Brain pericyte (primary cell): ENCODE measurements around the gene OTUD1.

ENCODE experiments used
- DNase-seq: peaks from one replicate; pipeline ENCODE4 v3.0.0-alpha.2; 2012; ENCODE audit warnings: low read depth, low spot score

OTUD1 gene

DNA sequence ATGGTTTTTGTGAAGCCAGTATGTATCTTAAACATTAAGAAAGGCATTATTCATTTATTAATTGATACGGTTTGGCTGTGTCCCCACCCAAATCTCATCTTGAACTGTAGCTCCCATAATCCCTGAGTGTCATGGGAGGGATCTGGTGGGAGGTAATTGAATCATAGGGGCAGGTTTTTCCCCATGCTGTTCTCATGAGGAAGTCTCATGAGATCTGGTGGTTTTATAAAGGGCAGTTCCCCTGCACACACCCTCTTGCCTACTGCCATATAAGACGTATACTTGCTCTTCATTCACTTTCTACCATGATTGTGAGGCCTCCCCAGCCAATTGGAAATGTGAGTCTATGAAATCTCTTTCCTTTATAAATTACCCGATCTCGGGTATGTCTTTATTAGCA, 28.1 kb downstream of the OTUD1 start:
- no peak for DNase-seq

DNA sequence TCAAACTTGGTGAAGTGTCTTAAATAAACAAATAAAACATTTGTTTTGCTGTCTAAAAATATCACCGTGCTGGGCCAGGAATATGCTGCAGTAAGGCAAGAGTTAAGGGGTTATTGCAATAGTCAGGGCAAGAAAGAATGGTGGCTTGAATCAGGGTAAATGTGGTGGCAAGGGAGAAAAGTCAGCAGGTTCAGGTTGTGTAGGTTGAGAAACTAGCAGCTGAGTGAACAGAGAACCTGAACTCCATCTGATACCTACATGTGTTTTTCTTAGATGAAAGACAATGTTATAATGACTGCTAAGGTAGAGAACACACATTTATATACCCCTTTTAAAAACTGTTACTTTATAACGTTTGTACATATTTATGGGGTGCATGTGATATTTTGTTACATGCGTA, 28.7 kb downstream of the OTUD1 start:
- DNase-seq = no peak

DNA sequence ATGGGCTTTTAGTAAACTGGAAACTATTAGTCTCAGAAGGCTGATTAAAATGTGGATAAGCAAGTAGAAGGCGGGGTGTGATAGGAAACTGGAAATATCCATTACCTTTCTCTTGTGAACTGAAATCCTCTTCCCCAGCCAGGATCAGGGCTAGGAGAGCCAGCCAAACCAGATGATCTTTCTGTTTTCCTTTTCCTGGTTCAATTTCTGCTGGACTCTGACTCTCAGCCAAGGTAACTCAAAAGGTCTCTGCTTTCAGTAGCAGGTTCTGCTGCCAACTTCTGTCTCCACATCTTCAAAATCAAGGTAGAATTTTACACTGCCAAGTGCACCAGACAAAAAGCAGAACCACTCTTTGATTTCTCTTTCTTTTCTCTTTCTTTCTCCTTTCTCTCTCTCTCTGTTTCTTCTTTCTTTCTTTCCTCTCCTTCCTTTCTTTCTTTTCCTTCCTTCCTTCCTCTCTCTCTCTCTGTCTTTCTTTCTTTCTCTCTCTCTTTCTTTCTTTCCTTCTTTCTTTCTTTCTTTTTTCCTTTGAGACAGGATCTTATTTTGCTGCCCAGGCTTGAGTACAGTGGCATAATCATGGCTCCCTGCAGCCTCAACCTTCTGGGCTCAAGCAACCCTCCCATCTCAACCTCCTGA, 30.8 kb downstream of the OTUD1 start:
- no peak for DNase-seq

DNA sequence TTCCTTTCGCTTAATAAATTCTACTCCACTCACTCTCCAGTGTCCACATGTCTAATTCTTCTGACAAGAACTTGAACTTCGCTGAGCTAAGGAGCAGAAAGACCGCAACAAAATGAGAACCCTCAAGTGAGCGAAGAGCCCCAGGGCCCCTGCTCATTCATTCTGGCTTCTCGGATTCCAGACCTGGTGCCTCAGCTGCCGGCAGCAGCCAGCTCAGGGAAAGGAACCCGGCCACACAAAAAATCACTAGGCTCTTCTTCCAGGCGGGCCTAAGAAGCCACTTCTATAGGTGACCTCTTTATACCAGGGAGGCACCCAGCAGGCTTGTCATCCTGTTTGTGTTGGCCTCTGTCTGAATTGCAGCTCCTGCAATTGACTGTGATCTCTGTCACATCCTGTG, 33.3 kb downstream of the OTUD1 start:
- no peak for DNase-seq

DNA sequence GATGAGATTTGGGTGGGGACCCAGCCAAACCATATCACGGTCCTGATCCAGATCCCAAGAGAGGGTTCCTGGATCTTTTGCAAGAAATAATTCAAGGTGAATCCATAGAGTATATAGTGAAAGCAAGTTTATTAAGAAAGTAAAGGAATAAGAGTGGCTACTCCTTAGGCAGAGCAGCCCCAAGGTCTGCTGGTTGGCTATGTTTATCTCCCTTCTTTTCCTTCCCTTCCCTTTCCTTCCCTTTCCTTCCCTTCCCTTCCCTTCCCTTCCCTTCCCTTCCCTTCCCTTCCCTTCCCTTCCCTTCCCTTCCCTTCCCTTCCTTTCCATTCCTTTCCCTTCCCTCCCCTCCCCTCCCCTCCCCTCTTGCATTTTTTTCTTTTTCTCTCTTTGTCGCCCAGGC, 35.2 kb downstream of the OTUD1 start:
- no peak for DNase-seq

DNA sequence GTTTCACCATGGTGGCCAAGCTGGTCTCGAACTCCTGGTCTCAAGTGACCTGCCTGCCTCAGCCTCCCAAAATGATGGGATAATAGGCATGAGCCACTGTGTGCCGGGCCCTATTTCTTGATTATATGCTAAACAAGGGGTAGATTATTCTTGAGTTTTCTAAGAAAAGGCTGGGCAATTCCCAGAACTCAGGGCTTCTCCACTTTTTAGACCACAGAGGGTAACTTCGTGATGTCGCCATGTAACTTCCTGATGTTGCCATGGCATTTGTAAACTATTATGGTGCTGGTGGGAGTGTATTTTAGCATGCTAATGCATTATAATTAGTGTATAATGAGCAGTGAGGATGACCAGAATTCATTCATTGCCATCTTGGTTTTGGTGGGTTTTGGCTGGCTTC, 35.8 kb downstream of the OTUD1 start:
- no peak for DNase-seq

DNA sequence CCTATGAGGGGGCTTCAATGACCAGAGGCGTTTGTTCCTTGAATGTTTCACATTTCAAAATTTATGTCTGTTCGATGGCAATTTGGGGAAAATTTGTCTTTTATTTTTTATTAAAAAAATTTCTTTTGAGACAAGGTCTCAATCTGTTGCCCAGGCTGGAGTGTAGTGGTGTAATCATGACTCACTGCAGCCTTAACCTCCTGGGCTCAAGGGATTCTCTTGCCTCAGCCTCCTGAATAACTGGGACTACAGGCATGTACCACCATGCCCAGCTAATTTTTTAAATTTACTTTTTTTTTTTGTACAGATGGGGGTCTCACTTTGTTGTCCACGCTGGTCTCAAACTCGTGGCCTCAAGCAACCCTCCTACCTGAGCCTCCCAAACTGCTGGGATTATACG, 39.7 kb downstream of the OTUD1 start:
- DNase-seq = no peak

DNA sequence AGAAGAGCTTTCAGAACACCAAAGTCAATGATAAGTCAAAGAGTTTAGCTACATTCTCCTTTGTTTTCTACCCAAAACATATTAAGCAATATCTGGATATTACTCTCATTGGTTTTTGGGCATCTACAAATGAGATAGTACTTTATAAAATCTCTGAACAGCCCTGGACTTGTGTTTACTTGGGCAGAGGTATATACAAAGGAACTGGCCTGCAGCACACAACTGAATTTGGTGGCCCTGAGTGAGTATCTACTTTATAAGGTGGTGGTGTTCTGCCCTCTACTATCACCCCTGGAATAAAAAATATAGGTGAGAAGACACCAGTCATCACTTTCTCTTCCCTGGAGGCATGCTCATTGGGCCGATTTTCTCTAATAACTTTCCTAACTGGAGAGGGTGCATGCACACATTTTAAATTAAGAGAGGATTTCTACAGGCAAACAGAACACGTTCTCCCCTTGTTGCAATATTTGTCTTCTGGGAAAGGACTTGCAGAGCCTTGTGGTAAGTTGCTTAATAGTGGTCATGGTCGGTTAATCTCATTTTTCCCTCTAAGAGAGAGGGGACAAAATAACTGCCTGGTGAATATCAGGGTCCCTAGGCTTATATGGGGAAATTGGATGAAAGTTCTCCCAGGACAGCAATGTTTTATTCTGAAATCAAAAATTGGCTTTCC, 41.1 kb downstream of the OTUD1 start:
- DNase-seq = no peak

DNA sequence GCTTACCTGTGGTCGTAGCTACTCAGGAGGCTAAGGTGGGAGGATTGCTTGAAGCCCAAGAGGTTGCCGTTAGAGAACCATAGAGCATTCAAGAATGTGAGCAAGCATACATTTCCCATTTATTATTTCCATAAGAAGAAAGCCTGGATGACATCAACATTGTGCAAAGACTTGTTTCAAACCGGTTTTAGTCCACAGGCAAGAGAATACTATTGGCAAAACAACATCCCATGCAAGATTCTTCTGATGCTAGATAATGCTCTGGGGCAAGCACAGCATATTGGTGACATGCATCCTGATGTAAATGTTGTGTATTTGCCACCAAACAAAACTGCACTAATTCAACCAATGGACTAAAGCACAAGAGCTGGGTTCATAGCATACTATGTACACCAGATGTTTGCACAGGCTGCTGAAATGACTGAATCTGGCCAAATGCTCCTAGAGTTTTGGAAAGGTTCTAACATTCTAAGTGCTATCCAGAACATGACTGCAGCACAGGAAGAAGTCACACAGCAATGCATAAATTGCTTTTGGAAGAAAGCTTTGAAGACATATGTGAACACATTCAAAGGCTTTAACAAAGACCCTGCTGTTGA, 42.6 kb downstream of the OTUD1 start:
- DNase-seq = no peak

DNA sequence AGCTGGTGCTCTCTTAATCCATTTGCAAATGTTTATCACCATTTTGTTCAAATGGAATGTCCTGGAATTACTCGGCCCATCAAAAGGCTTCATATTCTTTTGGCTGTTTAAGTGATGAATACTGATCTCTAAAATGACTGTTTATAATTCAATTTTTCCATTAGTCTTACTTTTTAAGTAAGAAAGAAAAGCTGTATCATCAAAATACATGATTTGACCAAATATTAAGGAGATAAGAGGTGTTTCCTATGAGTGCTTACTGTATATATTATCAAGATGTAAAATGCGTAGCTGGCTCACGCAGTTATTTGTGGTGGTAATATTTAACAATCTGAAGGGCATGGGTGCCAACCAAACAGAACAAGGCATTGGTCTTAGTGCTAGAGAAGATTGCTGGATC, 51.2 kb downstream of the OTUD1 start:
- no peak for DNase-seq
